Activated T-helper 17 cell treated with anti-CD3 and anti-CD28 coated beads, Interleukin-2, amount 50 U/mL, for 72 hours (primary cell): ENCODE measurements around the gene TTC5. TPM values are rescaled to one million over a fixed set of nuclear protein-coding genes. Genes with fewer than 3 reads are reported as not detected.
A peak's percentile ranks its signal among the peaks of the same experiment; 100 is the strongest.
"Not testable (repeated sequence)": the region's sequence is repeated elsewhere in the genome, so short reads cannot be mapped to it uniquely, and the experiment has no call there.

Experiments
- ATAC-seq: fragments of 150-1000 bp; cut with Tn5 transposase; replicated peaks from 2 replicates; pipeline ENCODE4 v1.10.0; 2021; ENCODE audit warnings: mild to moderate bottlenecking, moderate library complexity
- H3K27ac Mint-ChIP-seq: one replicate; pipeline ENCODE4 v1.8.0; 2022; ENCODE audit warnings: mixed read lengths
- H3K27me3 Mint-ChIP-seq: one replicate; pipeline ENCODE4 v1.8.0; 2022; ENCODE audit warnings: mixed read lengths
- H3K36me3 Mint-ChIP-seq: one replicate; pipeline ENCODE4 v1.8.0; 2022; ENCODE audit warnings: low read depth, mild to moderate bottlenecking, mixed read lengths
- H3K4me1 Mint-ChIP-seq: one replicate; pipeline ENCODE4 v1.8.0; 2022; ENCODE audit warnings: mixed read lengths
- H3K4me3 Mint-ChIP-seq: one replicate; pipeline ENCODE4 v1.8.0; 2022; ENCODE audit warnings: mild to moderate bottlenecking, mixed read lengths
- H3K9me3 Mint-ChIP-seq: one replicate; pipeline ENCODE4 v1.8.0; 2022; ENCODE audit warnings: mixed read lengths
- total RNA-seq, 2 donors: library from RNA; stranded (reverse); gene quantifications; one replicate each; pipeline ENCODE4 v1.2.3, GENCODE V29; 2022

Gene TTC5
- total RNA-seq, 2 donors from 2014 or later: 6.9 to 18.0 TPM

- no peaks in the 10 kb centered on the region for H3K9me3 Mint-ChIP-seq
- no peaks in the 10 kb centered on the region for H3K27me3 Mint-ChIP-seq
- no peak for ATAC-seq
- H3K4me3 Mint-ChIP-seq: peak overlapping the region; percentile 95
- peak overlapping the region; percentile 50 for H3K27ac Mint-ChIP-seq
- H3K4me1 Mint-ChIP-seq: peaks cover 21% of the 10 kb centered on the region
- H3K36me3 Mint-ChIP-seq: peaks cover 67% of the 10 kb centered on the region
Measured at GRCh38 chr14:20331053-20331613, 25.4 kb upstream of the TTC5 start.

DNA sequence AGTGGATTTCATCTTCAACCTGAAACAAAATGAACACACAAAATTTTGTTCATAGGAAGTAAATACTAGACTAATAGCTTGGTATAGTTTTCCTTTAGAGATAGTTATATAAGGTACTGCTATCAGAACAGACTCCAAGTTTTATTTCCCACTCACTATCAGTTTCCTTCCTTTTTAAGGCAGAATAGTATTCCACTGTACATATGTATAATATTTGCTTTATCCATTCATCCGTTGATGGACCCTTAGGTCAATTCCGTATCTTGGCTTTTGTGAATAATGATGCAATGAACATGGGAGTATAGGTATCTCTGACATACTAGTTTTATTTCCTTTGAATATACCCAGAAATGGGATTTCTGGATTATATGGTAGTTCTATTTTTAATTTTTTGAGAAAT is 23.6 kb upstream of the TTC5 start:
- no peaks in the 10 kb centered on the region for H3K9me3 Mint-ChIP-seq
- ATAC-seq: no peak
- no peak overlapping the region for H3K27ac Mint-ChIP-seq
- H3K4me1 Mint-ChIP-seq: peaks cover 21% of the 10 kb centered on the region
- H3K36me3 Mint-ChIP-seq: peaks cover 85% of the 10 kb centered on the region
- H3K4me3 Mint-ChIP-seq: no peak overlapping the region
- no peaks in the 10 kb centered on the region for H3K27me3 Mint-ChIP-seq

DNA sequence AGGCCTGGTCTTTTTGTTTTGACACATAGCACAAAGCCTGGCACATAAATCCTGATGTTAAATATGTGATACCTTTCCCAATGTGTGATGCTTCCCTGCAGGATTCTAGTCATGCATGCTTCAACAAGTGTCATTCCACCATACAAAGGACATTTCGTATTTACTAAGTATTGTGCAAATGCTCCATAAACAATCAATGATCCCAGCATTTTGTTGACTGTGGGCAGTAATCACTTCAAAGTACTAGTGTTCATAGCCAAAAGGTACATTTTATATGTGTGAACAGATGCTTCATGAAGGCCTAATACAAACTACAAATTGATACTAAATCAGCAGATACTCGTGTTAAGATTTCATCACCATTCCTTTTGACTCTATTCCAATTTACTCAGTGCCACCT is 23.0 kb upstream of the TTC5 start:
- ATAC-seq: no peak
- Mint-ChIP-seq H3K4me1 (peaks cover 21% of the 10 kb centered on the region), H3K27me3 (no peaks in the 10 kb centered on the region), H3K27ac (no peak overlapping the region), H3K36me3 (peaks cover 92% of the 10 kb centered on the region), H3K9me3 (no peaks in the 10 kb centered on the region), H3K4me3 (no peak overlapping the region)

GRCh38 chr14:20327005-20327869 is 21.5 kb upstream of the TTC5 start:
- peak; percentile 52 for ATAC-seq
- H3K4me1 Mint-ChIP-seq: peaks cover 21% of the 10 kb centered on the region
- H3K27ac Mint-ChIP-seq: peak overlapping the region; percentile 69
- H3K4me3 Mint-ChIP-seq: peak overlapping the region; percentile 56
- peaks cover 97% of the 10 kb centered on the region for H3K36me3 Mint-ChIP-seq
- no peaks in the 10 kb centered on the region for H3K27me3 Mint-ChIP-seq
- no peaks in the 10 kb centered on the region for H3K9me3 Mint-ChIP-seq

DNA sequence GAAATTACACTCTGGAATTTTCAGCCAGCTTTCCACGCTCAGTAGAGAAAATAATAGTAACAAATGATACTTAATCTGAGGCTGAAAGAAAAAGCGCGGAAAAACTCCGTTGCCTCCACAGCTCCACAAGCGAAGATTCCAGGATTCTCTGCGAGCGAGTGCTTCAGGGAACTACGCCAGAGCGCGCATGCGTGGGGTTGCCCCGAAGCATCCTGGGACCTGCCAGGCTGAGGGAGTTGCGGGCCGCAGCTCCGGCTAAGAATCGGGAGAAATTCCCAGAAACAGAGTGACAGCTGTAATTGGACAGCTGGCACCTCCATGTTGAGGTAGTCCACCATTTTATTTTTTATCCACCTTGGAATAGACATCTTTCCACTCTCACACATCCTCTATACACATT is 12.0 kb upstream of the TTC5 start:
- no peaks in the 10 kb centered on the region for H3K9me3 Mint-ChIP-seq
- no peaks in the 10 kb centered on the region for H3K27me3 Mint-ChIP-seq
- H3K4me3 Mint-ChIP-seq: no peak overlapping the region
- no peaks in the 10 kb centered on the region for H3K4me1 Mint-ChIP-seq
- ATAC-seq: no peak
- H3K36me3 Mint-ChIP-seq: peaks cover 100% of the 10 kb centered on the region
- no peak overlapping the region for H3K27ac Mint-ChIP-seq

GRCh38 chr14:20314026-20314425 is 8.3 kb upstream of the TTC5 start:
- ATAC-seq: no peak
- Mint-ChIP-seq H3K9me3 (no peaks in the 10 kb centered on the region), H3K4me1 (no peaks in the 10 kb centered on the region), H3K27ac (no peak overlapping the region), H3K36me3 (peaks cover 79% of the 10 kb centered on the region), H3K27me3 (no peaks in the 10 kb centered on the region), H3K4me3 (no peak overlapping the region)

DNA sequence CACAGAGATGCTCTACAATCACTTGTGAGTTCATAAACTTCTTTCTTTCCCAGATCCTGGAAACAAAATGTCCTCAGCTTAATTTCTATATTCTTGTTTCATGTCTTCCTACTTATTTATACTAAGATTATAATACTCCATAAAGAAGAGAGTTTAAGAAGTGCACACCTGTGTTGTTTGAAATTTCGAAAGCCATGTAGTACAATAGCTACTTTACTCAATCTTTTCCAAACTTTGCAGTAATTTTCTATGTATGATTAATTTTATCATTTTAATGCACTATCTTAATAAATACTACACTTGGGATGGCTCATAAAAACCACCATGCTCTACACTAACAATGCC is 300 bp upstream of the TTC5 start:
- ATAC-seq: no peak
- no peaks in the 10 kb centered on the region for H3K27me3 Mint-ChIP-seq
- H3K4me3 Mint-ChIP-seq: peak overlapping the region; percentile 84
- peaks cover 20% of the 10 kb centered on the region for H3K4me1 Mint-ChIP-seq
- H3K27ac Mint-ChIP-seq: peak overlapping the region; percentile 83
- peaks cover 17% of the 10 kb centered on the region for H3K36me3 Mint-ChIP-seq
- H3K9me3 Mint-ChIP-seq: no peaks in the 10 kb centered on the region

- peaks cover 20% of the 10 kb centered on the region for H3K4me1 Mint-ChIP-seq
- H3K9me3 Mint-ChIP-seq: no peaks in the 10 kb centered on the region
- no peaks in the 10 kb centered on the region for H3K27me3 Mint-ChIP-seq
- peak overlapping the region; percentile 36 for H3K27ac Mint-ChIP-seq
- no peak overlapping the region for H3K4me3 Mint-ChIP-seq
- peaks cover 52% of the 10 kb centered on the region for H3K36me3 Mint-ChIP-seq
- peak; percentile 57 for ATAC-seq
Measured at GRCh38 chr14:20302042-20302755, 3.6 kb downstream of the TTC5 start.

DNA sequence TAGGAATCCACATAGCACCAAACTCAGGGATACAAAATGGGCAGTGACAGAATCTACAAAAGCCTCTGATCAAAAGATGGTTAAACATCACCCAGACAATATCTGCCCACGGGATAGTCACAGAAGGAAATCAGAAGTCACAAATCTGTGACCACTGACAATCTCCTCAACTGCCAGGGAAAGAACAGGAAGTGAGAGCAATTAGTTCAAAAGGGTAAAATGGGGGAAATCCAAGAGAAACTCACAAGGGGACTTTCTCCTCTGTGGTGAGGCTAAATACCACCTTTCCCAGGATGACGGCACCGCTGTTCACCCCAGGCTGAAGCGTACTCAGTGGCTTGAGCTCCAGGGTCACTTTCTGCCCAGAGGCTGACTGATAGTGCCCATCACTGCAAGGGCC is 10.7 kb downstream of the TTC5 start:
- Mint-ChIP-seq H3K36me3 (peaks cover 91% of the 10 kb centered on the region), H3K4me3 (no peak overlapping the region), H3K27ac (no peak overlapping the region), H3K9me3 (no peaks in the 10 kb centered on the region), H3K27me3 (no peaks in the 10 kb centered on the region), H3K4me1 (peaks cover 5% of the 10 kb centered on the region)
- peak; percentile 77 for ATAC-seq

GRCh38 chr14:20294636-20295035 is 11.1 kb downstream of the TTC5 start:
- Mint-ChIP-seq H3K27ac (no peak overlapping the region), H3K9me3 (no peaks in the 10 kb centered on the region), H3K4me3 (no peak overlapping the region), H3K36me3 (peaks cover 91% of the 10 kb centered on the region), H3K27me3 (no peaks in the 10 kb centered on the region), H3K4me1 (peaks cover 5% of the 10 kb centered on the region)
- no peak for ATAC-seq

- not testable (repeated sequence) for H3K27me3 Mint-ChIP-seq, H3K4me3 Mint-ChIP-seq, H3K9me3 Mint-ChIP-seq, H3K27ac Mint-ChIP-seq, ATAC-seq
- Mint-ChIP-seq H3K4me1 (peaks cover 18% of the 10 kb centered on the region), H3K36me3 (peaks cover 72% of the 10 kb centered on the region)
Measured at GRCh38 chr14:20281998-20282397, 23.8 kb downstream of the TTC5 start.

- Mint-ChIP-seq H3K4me1 (peaks cover 18% of the 10 kb centered on the region), H3K27ac (peak overlapping the region; percentile 73)
Measured at GRCh38 chr14:20280265-20280664, 25.5 kb downstream of the TTC5 start.

DNA sequence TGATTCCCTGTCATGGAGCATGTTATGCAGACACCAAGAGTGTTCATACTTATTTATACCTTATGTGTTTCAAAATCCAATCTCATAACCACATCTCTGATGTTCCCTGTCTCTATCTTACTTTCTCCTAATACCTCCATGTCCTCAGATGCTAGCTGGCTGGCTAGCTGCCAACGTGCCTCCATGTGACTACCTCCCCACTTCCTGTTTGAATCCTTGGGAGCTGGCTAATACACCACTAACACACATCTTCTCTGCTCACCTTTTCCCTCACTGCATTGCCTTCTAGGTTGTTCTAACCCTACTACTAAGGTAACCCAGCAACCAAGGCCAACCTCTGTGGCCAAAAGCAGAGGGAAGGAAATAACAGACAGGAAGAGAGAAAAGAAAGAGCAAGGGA is 27.3 kb downstream of the TTC5 start:
- H3K4me1 Mint-ChIP-seq: peaks cover 18% of the 10 kb centered on the region
- ATAC-seq: no peak
- H3K27ac Mint-ChIP-seq: no peak overlapping the region
- peaks cover 43% of the 10 kb centered on the region for H3K36me3 Mint-ChIP-seq
- no peaks in the 10 kb centered on the region for H3K27me3 Mint-ChIP-seq
- H3K9me3 Mint-ChIP-seq: peaks cover 9% of the 10 kb centered on the region
- no peak overlapping the region for H3K4me3 Mint-ChIP-seq

More at GRCh38 chr14:20280265-20280664, 25.5 kb downstream of the TTC5 start:
- not testable (repeated sequence) for ATAC-seq, H3K9me3 Mint-ChIP-seq, H3K27me3 Mint-ChIP-seq
- Mint-ChIP-seq H3K4me3 (peak overlapping the region; percentile 38), H3K36me3 (peaks cover 59% of the 10 kb centered on the region)

DNA sequence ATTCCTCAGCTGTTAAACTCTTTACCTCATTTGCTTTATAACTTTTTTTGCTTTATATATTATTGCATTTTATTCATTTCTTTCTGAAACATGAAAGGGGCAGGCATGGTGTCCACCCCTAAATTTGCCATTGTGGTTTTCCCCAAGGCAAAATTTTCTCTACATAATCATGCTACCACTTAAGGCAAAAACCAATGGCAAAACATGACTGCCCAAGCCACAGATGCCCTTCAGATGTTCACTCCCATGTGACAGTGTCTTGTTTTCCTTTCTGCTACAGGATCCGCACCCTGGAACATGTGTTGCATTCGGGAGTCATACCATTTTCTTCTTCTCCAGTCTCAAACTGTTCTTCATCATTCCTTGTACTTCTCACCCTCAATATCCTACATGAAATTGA is 28.3 kb downstream of the TTC5 start:
- peaks cover 14% of the 10 kb centered on the region for H3K4me1 Mint-ChIP-seq
- peaks cover 9% of the 10 kb centered on the region for H3K9me3 Mint-ChIP-seq
- H3K27me3 Mint-ChIP-seq: no peaks in the 10 kb centered on the region
- H3K4me3 Mint-ChIP-seq: no peak overlapping the region
- no peak for ATAC-seq
- H3K27ac Mint-ChIP-seq: no peak overlapping the region
- H3K36me3 Mint-ChIP-seq: peaks cover 33% of the 10 kb centered on the region

GRCh38 chr14:20274062-20274461 is 31.7 kb downstream of the TTC5 start:
- peaks cover 19% of the 10 kb centered on the region for H3K9me3 Mint-ChIP-seq
- H3K4me3 Mint-ChIP-seq: no peak overlapping the region
- no peaks in the 10 kb centered on the region for H3K4me1 Mint-ChIP-seq
- no peak for ATAC-seq
- H3K27me3 Mint-ChIP-seq: no peaks in the 10 kb centered on the region
- H3K27ac Mint-ChIP-seq: no peak overlapping the region
- peaks cover 6% of the 10 kb centered on the region for H3K36me3 Mint-ChIP-seq
